ENCODE measurements around the gene CDKN2A.

- TF ChIP-seq, protein P1, sequence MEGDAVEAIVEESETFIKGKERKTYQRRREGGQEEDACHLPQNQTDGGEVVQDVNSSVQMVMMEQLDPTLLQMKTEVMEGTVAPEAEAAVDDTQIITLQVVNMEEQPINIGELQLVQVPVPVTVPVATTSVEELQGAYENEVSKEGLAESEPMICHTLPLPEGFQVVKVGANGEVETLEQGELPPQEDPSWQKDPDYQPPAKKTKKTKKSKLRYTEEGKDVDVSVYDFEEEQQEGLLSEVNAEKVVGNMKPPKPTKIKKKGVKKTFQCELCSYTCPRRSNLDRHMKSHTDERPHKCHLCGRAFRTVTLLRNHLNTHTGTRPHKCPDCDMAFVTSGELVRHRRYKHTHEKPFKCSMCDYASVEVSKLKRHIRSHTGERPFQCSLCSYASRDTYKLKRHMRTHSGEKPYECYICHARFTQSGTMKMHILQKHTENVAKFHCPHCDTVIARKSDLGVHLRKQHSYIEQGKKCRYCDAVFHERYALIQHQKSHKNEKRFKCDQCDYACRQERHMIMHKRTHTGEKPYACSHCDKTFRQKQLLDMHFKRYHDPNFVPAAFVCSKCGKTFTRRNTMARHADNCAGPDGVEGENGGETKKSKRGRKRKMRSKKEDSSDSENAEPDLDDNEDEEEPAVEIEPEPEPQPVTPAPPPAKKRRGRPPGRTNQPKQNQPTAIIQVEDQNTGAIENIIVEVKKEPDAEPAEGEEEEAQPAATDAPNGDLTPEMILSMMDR (IDR thresholded peaks at IDR 0.05; ENCODE audit: poor library complexity, severe bottlenecking) = peak; percentile 42
- TF ChIP-seq POLR2AphosphoS5 (IDR thresholded peaks at IDR 0.05) = no peak
Observed at GRCh38 chr9:22037954-22038690, 43.9 kb upstream of the CDKN2A start.

Data from neural cell (in vitro differentiated cells).